Regular cardiac myocyte (primary cell): ENCODE data around the gene MAFG. TPM values are rescaled to one million over a fixed set of nuclear protein-coding genes. Genes with fewer than 3 reads are reported as not detected.

Experiments used
- total RNA-seq: library from RNA; depleted of rRNA; stranded (reverse); fragments of >200 nt; gene quantifications from 2 replicates; pipeline ENCODE4 v1.2.3, GENCODE V29; 2014

The MAFG gene
- 14.4 TPM in 2 replicates for total RNA-seq

GRCh38 chr17:81927653-81928543, at the start of gene MAFG:
MAFG (minus strand) TSS chr17:81927735; CDS start chr17:81923185, 4,550 bp downstream.

GRCh38 chr17:81961087-81961511, 33.6 kb upstream of the MAFG start, which contains the start of gene NOTUM:
NOTUM (minus strand) TSS chr17:81961187; CDS start chr17:81960909, 278 bp downstream.

GRCh38 chr17:81947189-81947588, 19.7 kb upstream of the MAFG start, which contains the start of gene MYADML2:
MYADML2 (minus strand) TSS chr17:81947233; CDS start chr17:81941741, 5,492 bp downstream.

GRCh38 chr17:81917565-81918332, 9.8 kb downstream of the MAFG start, which contains the start of gene SIRT7:
SIRT7 (minus strand) TSS chr17:81918176; CDS start chr17:81918131, 45 bp downstream.

GRCh38 chr17:81911277-81911961, 16.1 kb downstream of the MAFG start, which contains the start of gene PCYT2:
PCYT2 (minus strand) TSS chr17:81911399; CDS start chr17:81911355, 44 bp downstream.

GRCh38 chr17:81902023-81902652, 25.4 kb downstream of the MAFG start, which contains the start of gene NPB:
NPB (plus strand) TSS chr17:81902238; CDS start chr17:81902278, 40 bp downstream.

GRCh38 chr17:81870981-81871386, 56.6 kb downstream of the MAFG start, which contains the start of gene ARHGDIA:
ARHGDIA (minus strand) TSS chr17:81871337; CDS start chr17:81869930, 1,407 bp downstream.

Other genes with a start within 250 kb of the MAFG start
- gene ARL16, start 243.9 kb downstream of the MAFG start, total RNA-seq, result 24.0 and 26.6 TPM in 2 replicates
- gene HGS, start 243.7 kb downstream of the MAFG start, total RNA-seq, result 74.6 and 77.2 TPM in 2 replicates
- gene MRPL12, start 224.4 kb downstream of the MAFG start, total RNA-seq, result 3.7 and 65.9 TPM in 2 replicates
- gene SLC25A10, start 215.5 kb downstream of the MAFG start, total RNA-seq, result 5.6 and 17.8 TPM in 2 replicates
- not detected in 2 replicates for gene GCGR, start 123.6 kb downstream of the MAFG start, total RNA-seq
- gene MCRIP1, start 94.4 kb downstream of the MAFG start, total RNA-seq, result 91.6 and 113 TPM in 2 replicates
- 0.19 and 0.28 TPM in 2 replicates for gene PPP1R27, start 92.7 kb downstream of the MAFG start, total RNA-seq
- 1,109 and 1,495 TPM in 2 replicates for gene P4HB, start 67.2 kb downstream of the MAFG start, total RNA-seq
- gene ARHGDIA, start 56.4 kb downstream of the MAFG start, total RNA-seq, result 132 and 223 TPM in 2 replicates
- 60.0 and 264 TPM in 2 replicates for gene ALYREF, start 36.1 kb downstream of the MAFG start, total RNA-seq
- gene ANAPC11, start 36.0 kb downstream of the MAFG start, total RNA-seq, result 110 and 239 TPM in 2 replicates
- gene NPB, start 25.5 kb downstream of the MAFG start, total RNA-seq, result 0.58 and 0.85 TPM in 2 replicates
- gene PCYT2, start 16.3 kb downstream of the MAFG start, total RNA-seq, result 27.6 and 43.3 TPM in 2 replicates
- gene SIRT7, start 9.6 kb downstream of the MAFG start, total RNA-seq, result 11.3 and 23.8 TPM in 2 replicates
- 107 and 123 TPM in 2 replicates for gene PYCR1, start 9.6 kb upstream of the MAFG start, total RNA-seq
- not detected in 2 replicates for gene MYADML2, start 19.5 kb upstream of the MAFG start, total RNA-seq
- not detected in 2 replicates for gene NOTUM, start 33.5 kb upstream of the MAFG start, total RNA-seq
- 19.6 and 23.7 TPM in 2 replicates for gene ASPSCR1, start 49.9 kb upstream of the MAFG start, total RNA-seq
- gene CENPX, start 95.1 kb upstream of the MAFG start, total RNA-seq, result 13.8 and 53.7 TPM in 2 replicates
- gene LRRC45, start 95.6 kb upstream of the MAFG start, total RNA-seq, result 9.0 and 19.2 TPM in 2 replicates
- gene RAC3, start 103.9 kb upstream of the MAFG start, total RNA-seq, result 4.4 and 6.5 TPM in 2 replicates
- gene DCXR, start 110.0 kb upstream of the MAFG start, total RNA-seq, result 51.0 and 75.3 TPM in 2 replicates
- gene RFNG, start 124.1 kb upstream of the MAFG start, total RNA-seq, result 21.5 and 35.2 TPM in 2 replicates
- gene GPS1, start 124.2 kb upstream of the MAFG start, total RNA-seq, result 69.9 and 119 TPM in 2 replicates
- gene DUS1L, start 138.1 kb upstream of the MAFG start, total RNA-seq, result 42.8 and 60.0 TPM in 2 replicates
- 27.3 and 63.5 TPM in 2 replicates for gene FASN, start 170.5 kb upstream of the MAFG start, total RNA-seq